Measurements from ENCODE around the gene TMUB1.
"Not testable (repeated sequence)": the region's sequence is repeated elsewhere in the genome, so short reads cannot be mapped to it uniquely, and the experiment has no call there.

The TMUB1 gene

DNA sequence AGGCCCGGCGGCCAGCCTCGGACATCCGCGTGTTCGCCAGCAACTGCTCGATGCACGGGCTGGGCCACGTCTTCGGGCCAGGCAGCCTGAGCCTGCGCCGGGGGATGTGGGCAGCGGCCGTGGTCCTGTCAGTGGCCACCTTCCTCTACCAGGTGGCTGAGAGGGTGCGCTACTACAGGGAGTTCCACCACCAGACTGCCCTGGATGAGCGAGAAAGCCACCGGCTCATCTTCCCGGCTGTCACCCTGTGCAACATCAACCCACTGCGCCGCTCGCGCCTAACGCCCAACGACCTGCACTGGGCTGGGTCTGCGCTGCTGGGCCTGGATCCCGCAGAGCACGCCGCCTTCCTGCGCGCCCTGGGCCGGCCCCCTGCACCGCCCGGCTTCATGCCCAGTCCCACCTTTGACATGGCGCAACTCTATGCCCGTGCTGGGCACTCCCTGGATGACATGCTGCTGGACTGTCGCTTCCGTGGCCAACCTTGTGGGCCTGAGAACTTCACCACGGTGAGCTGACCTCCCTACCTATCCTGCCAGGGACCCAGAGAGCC lies 34.3 kb downstream of the TMUB1 start:
- DNase-seq = no peak

- no peak for DNase-seq
Measured at GRCh38 chr7:151047976-151048815, 35.1 kb downstream of the TMUB1 start, which contains the start of gene ASIC3. ASIC3 (plus strand) TSS chr7:151048531; CDS start chr7:151048886, 355 bp downstream.

DNA sequence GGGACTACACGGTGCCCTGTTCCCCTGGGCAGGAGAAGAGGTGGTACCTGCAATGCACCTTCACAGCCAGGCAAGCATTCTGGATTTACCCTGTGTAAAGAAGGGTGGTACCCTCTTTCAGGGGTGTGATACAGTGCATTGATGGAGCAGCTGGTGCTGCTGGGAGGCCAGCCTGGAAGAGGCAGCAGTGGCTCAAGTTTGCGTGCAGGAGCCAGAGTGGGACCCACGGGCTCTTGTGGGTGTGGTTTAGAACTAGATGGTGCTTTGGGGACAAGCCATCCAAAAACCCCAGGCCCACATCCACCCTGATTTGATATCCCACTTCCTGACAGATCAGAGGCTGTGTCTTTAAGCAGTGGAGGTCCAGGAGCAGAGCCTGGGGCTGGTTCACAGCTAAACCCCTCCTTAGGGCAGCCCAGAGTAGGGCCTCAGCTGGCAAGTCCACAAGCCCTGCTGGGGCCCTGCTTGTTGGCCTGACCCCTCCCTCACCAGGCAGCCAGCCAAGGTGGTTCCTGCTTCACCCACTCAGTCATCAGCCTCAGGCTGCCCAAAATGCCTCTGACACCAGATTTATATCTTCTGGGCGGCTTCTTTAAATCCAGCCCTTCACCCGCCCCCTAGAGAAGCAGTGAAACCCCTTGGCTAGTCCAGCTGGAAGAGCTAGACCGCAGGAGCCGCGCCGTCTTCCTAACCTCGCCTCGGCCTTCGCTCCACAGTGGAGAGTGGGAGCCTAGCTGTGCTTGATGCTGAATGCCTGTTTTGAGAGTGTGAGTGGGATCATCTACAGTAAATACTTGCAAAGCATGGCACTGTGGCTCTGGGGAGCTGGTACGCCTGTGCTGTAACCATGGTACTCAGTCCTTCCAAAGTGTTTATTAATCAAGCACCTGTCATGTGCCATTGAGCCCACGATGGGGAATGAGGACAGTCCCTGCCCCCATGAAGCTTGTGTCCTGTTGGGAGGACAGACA lies 36.4 kb downstream of the TMUB1 start:
- DNase-seq = peak; percentile 66

DNA sequence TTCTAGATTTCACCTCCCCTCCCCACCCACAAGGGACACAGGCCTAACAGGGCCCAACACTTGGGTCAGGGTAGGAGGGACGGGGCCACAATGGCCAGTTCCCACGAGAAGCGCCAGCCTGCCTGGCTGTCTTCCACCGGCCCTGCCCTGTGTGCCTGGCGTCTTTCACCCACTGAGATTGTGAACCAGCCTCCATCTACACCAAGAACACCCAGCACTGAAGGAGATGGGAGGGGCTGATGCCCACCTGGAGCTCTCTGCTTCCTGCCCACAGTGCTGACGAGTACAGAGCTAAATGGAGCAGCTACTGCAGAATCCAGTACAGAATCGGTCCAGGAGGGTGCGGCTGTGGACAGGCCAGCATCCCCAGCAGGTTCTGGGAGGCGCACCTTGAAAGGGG lies 37.3 kb downstream of the TMUB1 start:
- DNase-seq = no peak

- DNase-seq = no peak
Measured at GRCh38 chr7:151045262-151045661, 38.0 kb downstream of the TMUB1 start.

- no peak for DNase-seq
Measured at GRCh38 chr7:151043959-151044358, 39.3 kb downstream of the TMUB1 start.

GRCh38 chr7:151043449-151043848 lies 39.8 kb downstream of the TMUB1 start:
- DNase-seq = not testable (repeated sequence)

DNA sequence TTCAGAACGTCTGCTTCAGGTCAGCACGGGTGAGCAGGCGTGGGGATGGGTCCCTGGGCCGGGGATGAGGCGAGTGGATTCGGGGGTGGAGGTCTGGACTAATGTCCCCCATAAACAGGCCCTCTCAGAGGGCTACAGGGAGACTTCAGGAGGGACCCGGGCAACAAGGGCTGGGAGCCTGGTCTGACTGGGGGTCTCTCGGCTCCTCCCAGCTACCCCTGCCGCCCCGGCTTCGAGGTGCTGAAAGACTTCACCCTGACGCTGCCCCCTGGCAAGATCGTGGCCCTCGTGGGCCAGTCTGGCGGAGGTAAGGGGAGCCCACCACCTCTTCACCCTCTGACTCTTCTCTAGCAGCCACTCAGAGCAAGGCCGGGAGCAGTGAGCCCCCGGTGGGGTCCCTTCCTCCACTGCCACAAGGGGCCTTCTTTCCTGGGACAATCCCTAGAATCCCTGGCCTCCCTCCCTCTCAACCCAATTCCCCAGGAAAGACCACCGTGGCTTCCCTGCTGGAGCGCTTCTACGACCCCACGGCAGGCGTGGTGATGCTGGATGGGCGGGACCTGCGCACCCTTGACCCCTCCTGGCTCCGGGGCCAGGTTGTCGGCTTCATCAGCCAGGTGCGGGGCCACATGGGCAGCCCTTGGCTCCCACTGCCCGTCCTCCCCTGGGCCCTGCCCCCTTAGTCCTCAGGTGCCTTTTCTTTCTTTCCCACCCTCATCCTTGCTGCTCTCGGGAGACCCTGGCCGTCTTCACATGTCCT lies 42.5 kb downstream of the TMUB1 start:
- no peak for DNase-seq

DNA sequence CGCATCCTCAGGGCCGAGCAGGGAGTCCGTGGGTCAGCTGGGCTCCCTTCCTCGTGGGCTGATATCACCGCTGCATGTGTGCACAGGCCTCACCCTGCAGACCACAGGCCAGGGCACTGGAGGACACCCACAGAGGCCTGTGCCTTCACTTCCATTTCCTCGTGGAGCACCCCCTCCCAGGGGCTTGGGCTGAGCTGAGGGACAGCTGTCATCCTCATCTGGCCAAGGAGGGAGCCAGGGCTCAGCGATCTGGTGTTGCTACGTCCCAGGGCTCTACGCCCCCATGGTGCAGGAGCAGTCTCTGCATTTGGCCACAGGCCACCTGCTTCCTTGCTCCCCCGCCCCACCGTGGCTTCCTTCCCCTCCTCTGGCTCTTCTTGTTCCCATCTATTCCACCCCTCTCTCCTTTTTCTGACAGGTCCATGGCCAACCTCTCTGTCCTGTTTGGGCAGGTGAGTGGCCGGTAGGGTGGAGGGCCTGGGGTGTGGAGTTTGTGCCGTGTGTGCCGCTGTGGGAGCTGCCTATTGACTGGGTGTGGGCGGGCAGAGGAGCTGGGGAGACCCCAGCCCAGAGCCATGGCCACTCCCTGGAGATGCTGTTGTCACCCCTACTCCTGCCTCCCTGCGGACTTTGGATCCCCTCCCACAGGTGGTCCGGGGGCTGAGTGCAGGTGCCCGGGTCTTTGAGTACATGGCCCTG lies 43.3 kb downstream of the TMUB1 start:
- DNase-seq = no peak

DNA sequence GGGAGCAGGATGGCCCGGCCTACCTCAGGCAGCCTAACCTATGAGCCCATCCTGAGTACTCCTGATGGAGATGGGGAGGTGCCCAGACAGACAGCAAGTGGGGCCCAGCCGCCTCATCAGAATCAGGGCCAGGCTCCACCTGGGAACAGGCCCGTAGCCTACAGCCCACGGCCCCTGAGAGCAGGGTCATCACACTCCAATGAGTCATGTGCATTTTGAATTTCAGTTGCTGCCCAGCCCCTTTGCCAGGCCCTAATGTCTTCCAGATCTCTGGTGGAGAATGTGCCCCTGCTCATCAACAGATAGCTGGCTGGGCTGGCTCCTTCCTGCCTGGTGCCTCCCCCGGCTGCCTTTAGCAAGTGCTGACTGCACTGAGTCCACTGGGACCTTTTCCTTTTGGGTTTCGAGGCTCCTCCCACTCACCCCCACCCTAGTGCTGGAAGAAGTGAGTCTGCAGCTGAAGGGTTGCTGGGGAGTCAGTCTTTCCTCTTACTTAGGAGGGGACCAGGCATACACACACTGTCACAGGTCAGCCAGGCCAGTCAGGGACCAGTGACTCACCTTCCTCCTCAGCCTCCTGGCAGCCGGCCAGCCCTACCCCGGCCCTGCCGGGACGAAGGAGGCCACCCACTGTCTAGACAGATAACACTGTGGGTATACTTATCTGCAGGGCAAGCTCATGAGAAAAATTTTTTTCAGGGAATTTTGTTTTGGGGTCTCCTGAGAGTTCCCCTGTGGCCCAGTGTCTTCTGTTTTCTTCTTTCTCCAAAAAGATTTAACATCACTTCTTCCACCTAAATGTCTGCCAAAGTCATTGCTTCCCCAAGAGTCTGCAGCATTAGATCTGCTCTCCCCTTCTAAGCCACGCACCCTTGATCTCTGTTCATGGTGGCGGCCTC lies 44.1 kb downstream of the TMUB1 start:
- DNase-seq = peak; percentile 93

GRCh38 chr7:151035902-151036301 lies 47.4 kb downstream of the TMUB1 start:
- DNase-seq = no peak

DNA sequence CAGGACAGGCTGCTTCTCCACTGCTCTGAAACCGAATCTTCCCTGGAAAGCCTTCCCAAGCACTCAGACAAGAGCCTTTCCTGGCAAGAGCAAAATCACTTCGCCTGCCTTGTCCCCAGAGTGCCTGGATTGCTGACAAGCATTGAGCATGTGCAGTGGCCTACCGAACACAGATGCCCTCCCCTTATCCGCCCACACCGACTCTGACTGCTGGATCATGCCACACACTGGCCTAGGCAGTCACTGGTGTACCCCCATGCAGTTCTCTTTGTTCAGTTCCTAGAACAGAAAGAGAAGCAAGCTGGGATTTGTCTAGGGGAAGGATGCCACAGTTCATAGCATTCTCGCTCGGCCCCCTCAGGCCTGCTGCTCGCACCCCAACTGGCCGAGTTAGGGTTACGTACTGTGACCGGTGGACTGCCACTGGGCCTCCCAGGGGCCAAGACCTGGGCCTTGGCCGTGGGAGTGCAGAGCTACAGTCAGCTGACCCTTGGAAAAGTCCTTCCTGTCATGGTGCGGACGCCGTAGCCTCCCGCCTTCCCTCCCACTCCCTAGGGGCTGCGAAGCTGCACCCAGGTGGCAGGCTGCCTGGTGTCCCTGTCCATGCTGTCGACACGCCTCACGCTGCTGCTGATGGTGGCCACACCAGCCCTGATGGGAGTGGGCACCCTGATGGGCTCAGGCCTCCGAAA lies 48.1 kb downstream of the TMUB1 start:
- no peak for DNase-seq

DNA sequence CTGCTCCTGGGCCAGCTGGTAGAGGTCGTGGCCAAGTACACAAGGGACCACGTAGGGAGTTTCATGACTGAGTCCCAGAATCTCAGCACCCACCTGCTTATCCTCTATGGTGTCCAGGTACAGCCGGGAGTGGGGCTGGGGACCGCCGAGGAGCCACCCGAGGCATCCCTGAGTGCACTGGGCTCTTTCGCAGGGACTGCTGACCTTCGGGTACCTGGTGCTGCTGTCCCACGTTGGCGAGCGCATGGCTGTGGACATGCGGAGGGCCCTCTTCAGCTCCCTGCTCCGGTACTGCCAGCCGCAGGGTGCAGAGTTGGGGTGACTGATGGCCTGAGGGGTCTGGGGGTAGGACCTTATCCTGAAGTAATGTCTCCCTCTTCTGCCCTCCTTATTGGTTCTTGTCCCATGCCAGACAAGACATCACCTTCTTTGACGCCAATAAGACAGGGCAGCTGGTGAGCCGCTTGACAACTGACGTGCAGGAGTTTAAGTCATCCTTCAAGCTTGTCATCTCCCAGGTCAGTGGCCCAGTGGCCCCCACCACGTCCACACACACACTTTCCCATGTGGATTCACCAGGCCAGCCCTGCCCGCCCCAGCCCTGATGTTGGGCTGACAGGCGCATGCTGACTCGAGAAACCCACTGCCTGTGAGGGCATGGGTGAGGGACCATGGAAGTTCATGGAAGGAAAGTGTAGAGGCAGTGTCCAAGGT lies 48.8 kb downstream of the TMUB1 start:
- no peak for DNase-seq

- DNase-seq = no peak
Measured at GRCh38 chr7:151033864-151034249, 49.4 kb downstream of the TMUB1 start.

DNA sequence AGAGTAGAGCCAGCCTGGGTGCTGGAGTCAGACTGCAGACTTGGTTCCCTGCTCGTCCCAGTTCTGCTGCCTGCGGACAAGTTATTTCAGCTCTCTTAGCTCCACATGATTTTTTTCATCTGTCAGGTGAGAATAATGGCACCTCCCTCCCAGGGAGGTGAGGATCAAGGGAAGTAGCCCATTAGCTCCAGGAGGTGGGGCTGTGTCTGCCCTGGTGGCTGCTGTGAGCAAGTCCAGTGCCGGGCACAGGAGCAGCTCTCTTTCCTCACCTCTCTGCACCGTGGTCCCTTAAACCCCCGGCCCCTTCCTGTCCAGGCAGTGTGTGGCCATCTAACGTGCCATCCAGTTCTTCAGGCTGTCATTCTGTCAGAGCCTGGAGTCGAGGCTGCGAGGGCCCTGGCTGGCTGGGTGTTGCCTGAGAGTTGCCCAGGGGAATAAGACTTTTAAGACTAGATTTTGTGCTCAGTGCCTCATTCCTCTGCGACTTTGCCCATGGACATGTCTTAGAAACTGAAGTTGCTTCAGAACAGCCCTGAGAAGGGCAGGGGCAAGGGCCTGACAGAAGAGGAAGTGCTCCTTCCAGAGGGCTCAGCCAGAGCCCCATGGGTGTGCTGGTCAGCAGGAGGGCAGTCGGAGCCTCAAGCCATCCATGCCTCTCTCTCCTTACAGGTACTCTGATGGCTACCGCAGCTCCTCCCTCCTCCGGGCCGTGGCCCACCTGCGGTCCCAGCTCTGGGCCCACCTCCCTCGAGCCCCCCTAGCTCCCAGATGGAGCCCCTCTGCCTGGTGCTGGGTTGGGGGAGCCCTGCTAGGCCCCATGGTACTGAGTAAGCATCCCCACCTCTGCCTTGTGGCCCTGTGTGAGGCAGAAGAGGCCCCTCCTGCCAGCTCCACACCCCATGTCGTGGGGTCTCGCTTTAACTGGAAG lies 50.1 kb downstream of the TMUB1 start:
- no peak for DNase-seq
